ENCODE measurements around the gene ASIC4. TPM values are rescaled to one million over a fixed set of nuclear protein-coding genes. Genes with fewer than 3 reads are reported as not detected.

ASIC4 gene
- total RNA-seq, 1 experiment from 2014 or later = 0.45 TPM

- BruUV-seq (replicated peaks) = no TSS peak
- H3K9me3 ChIP-seq (ENCODE audit: low read depth, low read length, poor library complexity, severe bottlenecking) = no peaks in the 10 kb centered on the region
- POLR2A ChIA-PET (ENCODE audit: low non-redundant PET) = no interaction called here
- H3K27ac ChIP-seq (ENCODE audit: low read depth, low read length, poor library complexity, severe bottlenecking) = peak overlapping the region; percentile 79
- peak overlapping the region; percentile 57 for H3K4me3 ChIP-seq (ENCODE audit: low read depth, low read length, poor library complexity, severe bottlenecking)
- intact Hi-C loops (cut with micrococcal nuclease; ENCODE audit: unreplicated experiment) = no loop called here
- CTCF ChIA-PET = interaction anchor here (0.6 to 6.8 kb wide), 4 partner anchors 10 to 41 kb away, joined by 3 to 101 read pairs (median 6); no protein-coding TSS in a partner anchor
- TF ChIP-seq EZH2 (IDR thresholded peaks at IDR 0.05; ENCODE audit: borderline replicate concordance, low read depth, low read length, poor library complexity, severe bottlenecking) (no peak), CTCF (conservative IDR thresholded peaks at IDR 0.05; ENCODE audit: low read depth, low read length) (peak; percentile 65)
- no peaks in the 10 kb centered on the region for H3K36me3 ChIP-seq (ENCODE audit: insufficient read depth, low read length, poor library complexity, severe bottlenecking)
- peak; percentile 52 for DNase-seq (ENCODE audit: low spot score)
- peaks cover 26% of the 10 kb centered on the region for H3K4me1 ChIP-seq (ENCODE audit: insufficient read depth, low read length, poor library complexity, severe bottlenecking)
- no peaks in the 10 kb centered on the region for H3K27me3 ChIP-seq (replicated peaks; ENCODE audit: insufficient read depth, low read depth, low read length, poor library complexity)
These were observed 14.1 kb upstream of the ASIC4 start for GRCh38 chr2:219500135-219500534.

- no peaks in the 10 kb centered on the region for H3K9me3 ChIP-seq (ENCODE audit: low read depth, low read length, poor library complexity, severe bottlenecking)
- no TSS peak for BruUV-seq (replicated peaks)
- intact Hi-C loops (cut with micrococcal nuclease; ENCODE audit: unreplicated experiment) = no loop called here
- H3K27ac ChIP-seq (ENCODE audit: low read depth, low read length, poor library complexity, severe bottlenecking) = no peak overlapping the region
- POLR2A ChIA-PET (ENCODE audit: low non-redundant PET) = no interaction called here
- no peak for DNase-seq (ENCODE audit: low spot score)
- H3K27me3 ChIP-seq (replicated peaks; ENCODE audit: insufficient read depth, low read depth, low read length, poor library complexity) = no peaks in the 10 kb centered on the region
- H3K4me1 ChIP-seq (ENCODE audit: insufficient read depth, low read length, poor library complexity, severe bottlenecking) = peaks cover 27% of the 10 kb centered on the region
- CTCF ChIA-PET = no interaction called here
- H3K36me3 ChIP-seq (ENCODE audit: insufficient read depth, low read length, poor library complexity, severe bottlenecking) = peaks cover 3% of the 10 kb centered on the region
- H3K4me3 ChIP-seq (ENCODE audit: low read depth, low read length, poor library complexity, severe bottlenecking) = no peak overlapping the region
- TF ChIP-seq EZH2 (IDR thresholded peaks at IDR 0.05; ENCODE audit: borderline replicate concordance, low read depth, low read length, poor library complexity, severe bottlenecking) (no peak), CTCF (conservative IDR thresholded peaks at IDR 0.05; ENCODE audit: low read depth, low read length) (no peak)
These were observed 12.4 kb upstream of the ASIC4 start for GRCh38 chr2:219501849-219502248.

GRCh38 chr2:219502618-219503017 lies 11.7 kb upstream of the ASIC4 start:
- ChIA-PET CTCF (no interaction called here), POLR2A (ENCODE audit: low non-redundant PET) (interaction anchor here (0.6 kb wide), 1 partner anchor 9 kb away, joined by 3 read pairs; no protein-coding TSS in a partner anchor)
- Histone ChIP-seq H3K27me3 (replicated peaks; ENCODE audit: insufficient read depth, low read depth, low read length, poor library complexity) (no peaks in the 10 kb centered on the region), H3K4me3 (ENCODE audit: low read depth, low read length, poor library complexity, severe bottlenecking) (no peak overlapping the region), H3K9me3 (ENCODE audit: low read depth, low read length, poor library complexity, severe bottlenecking) (no peaks in the 10 kb centered on the region), H3K27ac (ENCODE audit: low read depth, low read length, poor library complexity, severe bottlenecking) (no peak overlapping the region), H3K36me3 (ENCODE audit: insufficient read depth, low read length, poor library complexity, severe bottlenecking) (peaks cover 3% of the 10 kb centered on the region), H3K4me1 (ENCODE audit: insufficient read depth, low read length, poor library complexity, severe bottlenecking) (peaks cover 34% of the 10 kb centered on the region)
- no peak for DNase-seq (ENCODE audit: low spot score)
- intact Hi-C loops (cut with micrococcal nuclease; ENCODE audit: unreplicated experiment) = no loop called here
- TF ChIP-seq CTCF (conservative IDR thresholded peaks at IDR 0.05; ENCODE audit: low read depth, low read length) (no peak), EZH2 (IDR thresholded peaks at IDR 0.05; ENCODE audit: borderline replicate concordance, low read depth, low read length, poor library complexity, severe bottlenecking) (no peak)
- no TSS peak for BruUV-seq (replicated peaks)

Data from A673 (cell line).